Stomach smooth muscle (tissue), 2 donors: ENCODE measurements around the gene PIGU.
"Not testable (repeated sequence)": the region's sequence is repeated elsewhere in the genome, so short reads cannot be mapped to it uniquely, and the experiment has no call there.

ENCODE experiments used
- H3K27ac ChIP-seq: one replicate; pipeline ENCODE4 v1.7.0; 2013; ENCODE audit warnings: mild to moderate bottlenecking, low read length, inconsistent platforms
- H3K27me3 ChIP-seq, 2 donors: one replicate each; pipeline ENCODE4 v1.7.0; 2013; ENCODE audit warnings: low read length in 2 of 2; ENCODE audit not compliant: insufficient read depth in 2 of 2, control insufficient read depth in 1 of 2
- H3K36me3 ChIP-seq, 2 donors: one replicate each; pipeline ENCODE4 v1.7.0; 2013; ENCODE audit warnings: low read length in 2 of 2; ENCODE audit not compliant: control insufficient read depth in 2 of 2, insufficient read depth in 2 of 2
- H3K4me1 ChIP-seq: one replicate; pipeline ENCODE4 v1.7.0; 2013; ENCODE audit warnings: low read length; ENCODE audit not compliant: control insufficient read depth, insufficient read depth
- H3K4me3 ChIP-seq, 2 donors: one replicate each; pipeline ENCODE4 v1.7.0; 2013; ENCODE audit warnings: low read length in 2 of 2
- H3K9ac ChIP-seq, 2 donors: one replicate each; pipeline ENCODE4 v1.7.0; 2013; ENCODE audit warnings: low read length in 2 of 2, mild to moderate bottlenecking in 1 of 2
- H3K9me3 ChIP-seq, 2 donors: one replicate each; pipeline ENCODE4 v1.7.0; 2013; ENCODE audit warnings: low read length in 2 of 2; ENCODE audit not compliant: control insufficient read depth in 2 of 2
- donor health status: healthy.
- donor health status: Pancreatic carcinoma.

Gene PIGU

GRCh38 chr20:34680586-34681175, 3.8 kb upstream of the PIGU start:
- Histone ChIP-seq H3K9ac (no peak overlapping the region), H3K27me3 (no peaks in the 10 kb centered on the region), H3K4me3 (no peak overlapping the region), H3K4me1 (peaks cover 4% of the 10 kb centered on the region), H3K36me3 (no peaks in the 10 kb centered on the region), H3K27ac (no peak overlapping the region), H3K9me3 (no peaks in the 10 kb centered on the region)

- Histone ChIP-seq H3K9me3 (no peaks in the 10 kb centered on the region), H3K4me1 (peaks cover 4% of the 10 kb centered on the region), H3K27ac (no peak overlapping the region), H3K4me3 (peak overlapping the region; percentile 79 to 84), H3K27me3 (no peaks in the 10 kb centered on the region), H3K9ac (peak overlapping the region; percentile 61 to 62), H3K36me3 (no peaks in the 10 kb centered on the region)
Observed at GRCh38 chr20:34675993-34676641, 775 bp downstream of the PIGU start.

- H3K9ac ChIP-seq = no peak overlapping the region
- H3K36me3 ChIP-seq = no peaks in the 10 kb centered on the region
Observed at GRCh38 chr20:34675561-34675960, 1.3 kb downstream of the PIGU start.

DNA sequence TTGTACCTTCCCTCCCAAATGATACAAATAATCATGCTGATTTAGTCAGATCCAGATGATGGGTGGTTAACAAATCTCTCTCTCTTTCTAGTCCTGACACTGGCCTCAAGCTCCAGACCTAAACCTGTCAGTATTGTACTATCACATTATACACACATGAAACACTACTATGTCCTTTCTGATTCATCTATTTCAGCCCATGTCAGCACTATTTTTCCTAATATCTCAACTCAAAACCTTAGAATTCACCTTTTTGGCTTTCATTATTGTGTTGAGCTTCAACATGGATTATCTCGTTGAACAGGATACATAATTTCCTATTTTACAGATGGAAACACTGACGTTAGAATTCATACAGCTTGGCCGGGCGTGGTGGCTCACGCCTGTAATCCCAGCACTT, 3.5 kb downstream of the PIGU start:
- no peak overlapping the region for H3K27ac ChIP-seq
- no peak overlapping the region for H3K4me3 ChIP-seq
- H3K27me3 ChIP-seq = no peaks in the 10 kb centered on the region
- no peak overlapping the region for H3K9ac ChIP-seq
- no peaks in the 10 kb centered on the region for H3K36me3 ChIP-seq
- no peaks in the 10 kb centered on the region for H3K9me3 ChIP-seq
- peaks cover 4% of the 10 kb centered on the region for H3K4me1 ChIP-seq

More at GRCh38 chr20:34675561-34675960, 1.3 kb downstream of the PIGU start:
- no peak overlapping the region for H3K27ac ChIP-seq
- no peaks in the 10 kb centered on the region for H3K9me3 ChIP-seq
- H3K4me1 ChIP-seq = peaks cover 4% of the 10 kb centered on the region
- no peaks in the 10 kb centered on the region for H3K27me3 ChIP-seq
- no peak overlapping the region for H3K4me3 ChIP-seq

DNA sequence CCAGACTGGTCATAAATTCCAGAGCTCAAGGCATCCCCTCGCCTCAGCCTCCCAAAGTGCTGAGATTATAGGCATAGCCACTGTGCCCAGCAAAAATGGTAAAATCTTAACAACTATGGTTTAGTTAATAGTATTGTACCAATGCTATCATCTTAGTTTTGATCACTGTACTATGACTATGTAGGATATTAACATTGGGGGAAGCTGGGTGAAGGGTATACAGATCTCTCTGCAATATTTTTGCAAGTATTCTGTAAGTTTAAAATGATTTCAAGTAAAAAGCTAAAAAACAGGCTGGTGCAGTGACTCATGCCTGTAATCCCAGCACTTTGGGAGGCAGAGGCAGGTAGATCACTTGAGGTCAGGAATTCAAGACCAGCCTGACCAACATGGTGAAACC, 7.8 kb downstream of the PIGU start:
- Histone ChIP-seq H3K36me3 (no peaks in the 10 kb centered on the region), H3K27me3 (no peaks in the 10 kb centered on the region), H3K9me3 (no peaks in the 10 kb centered on the region), H3K9ac (no peak overlapping the region), H3K4me3 (no peak overlapping the region), H3K27ac (no peak overlapping the region), H3K4me1 (no peaks in the 10 kb centered on the region)

DNA sequence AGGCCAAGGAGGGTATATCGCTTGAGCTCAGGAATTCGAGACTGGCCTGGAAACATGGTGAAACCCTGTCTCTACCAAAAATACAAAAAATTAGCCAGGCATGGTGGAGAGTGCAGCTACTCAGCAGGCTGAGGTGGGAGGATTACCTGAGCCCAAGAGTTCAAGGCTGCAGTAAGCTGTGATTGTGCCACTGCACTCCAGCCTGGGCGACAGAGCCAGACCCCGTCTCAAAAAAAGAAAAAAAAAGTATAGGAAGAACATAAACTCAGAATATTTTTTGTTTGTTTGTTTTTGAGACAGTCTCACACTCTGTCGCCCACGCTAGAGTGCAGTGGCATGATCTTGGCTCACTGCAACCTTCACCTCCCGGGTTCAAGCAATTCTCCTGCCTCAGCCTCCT, 12.1 kb downstream of the PIGU start:
- not testable (repeated sequence) for H3K27ac ChIP-seq, H3K9ac ChIP-seq, H3K36me3 ChIP-seq, H3K9me3 ChIP-seq, H3K4me3 ChIP-seq, H3K27me3 ChIP-seq, H3K4me1 ChIP-seq

- Histone ChIP-seq H3K9me3 (no peaks in the 10 kb centered on the region), H3K9ac (no peak overlapping the region), H3K36me3 (peaks cover 0 to 2% of the 10 kb centered on the region in 2 donors), H3K27me3 (no peaks in the 10 kb centered on the region), H3K4me3 (no peak overlapping the region), H3K4me1 (no peaks in the 10 kb centered on the region), H3K27ac (no peak overlapping the region)
Observed at GRCh38 chr20:34663213-34663943, 13.5 kb downstream of the PIGU start.

DNA sequence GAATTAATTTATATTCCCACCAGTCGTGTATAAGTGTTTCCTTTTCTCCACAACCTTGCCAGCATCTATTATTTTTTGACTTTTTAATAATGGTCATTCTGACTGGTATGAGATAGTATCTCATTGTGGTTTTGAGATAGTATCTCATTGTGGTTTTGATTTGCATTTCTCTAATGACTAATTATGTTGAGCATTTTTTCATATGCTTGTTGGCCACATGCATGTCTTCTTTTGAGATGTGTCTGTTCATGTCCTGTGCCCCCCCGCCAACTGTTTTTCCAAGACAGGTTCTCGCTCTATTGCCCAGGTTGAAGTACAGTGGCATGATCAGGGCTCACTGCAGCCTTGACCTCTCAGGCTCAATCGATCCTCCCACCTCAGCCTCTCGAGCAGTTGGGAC, 15.1 kb downstream of the PIGU start:
- not testable (repeated sequence) for H3K4me3 ChIP-seq

DNA sequence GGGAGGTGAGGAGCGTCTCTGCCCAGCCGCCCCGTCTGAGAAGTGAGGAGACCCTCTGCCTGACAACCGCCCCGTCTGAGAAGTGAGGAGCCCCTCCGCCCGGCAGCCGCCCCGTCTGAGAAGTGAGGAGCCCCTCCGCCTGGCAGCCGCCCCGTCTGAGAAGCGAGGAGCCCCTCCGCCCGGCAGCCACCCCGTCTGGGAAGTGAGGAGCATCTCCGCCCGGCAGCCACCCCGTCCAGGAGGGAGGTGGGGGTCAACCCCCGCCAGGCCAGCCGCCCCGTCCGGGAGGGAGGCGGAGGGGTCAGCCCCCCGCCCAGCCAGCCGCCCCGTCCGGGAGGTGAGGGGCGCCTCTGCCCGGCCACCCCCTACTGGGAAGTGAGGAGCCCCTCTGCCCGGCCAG, 18.2 kb downstream of the PIGU start:
- not testable (repeated sequence) for H3K4me3 ChIP-seq, H3K36me3 ChIP-seq, H3K4me1 ChIP-seq, H3K9ac ChIP-seq, H3K27ac ChIP-seq, H3K9me3 ChIP-seq, H3K27me3 ChIP-seq

More for the DNA sequence above, 15.1 kb downstream of the PIGU start:
- not testable (repeated sequence) for H3K27ac ChIP-seq, H3K9me3 ChIP-seq, H3K4me1 ChIP-seq, H3K36me3 ChIP-seq, H3K9ac ChIP-seq, H3K27me3 ChIP-seq

DNA sequence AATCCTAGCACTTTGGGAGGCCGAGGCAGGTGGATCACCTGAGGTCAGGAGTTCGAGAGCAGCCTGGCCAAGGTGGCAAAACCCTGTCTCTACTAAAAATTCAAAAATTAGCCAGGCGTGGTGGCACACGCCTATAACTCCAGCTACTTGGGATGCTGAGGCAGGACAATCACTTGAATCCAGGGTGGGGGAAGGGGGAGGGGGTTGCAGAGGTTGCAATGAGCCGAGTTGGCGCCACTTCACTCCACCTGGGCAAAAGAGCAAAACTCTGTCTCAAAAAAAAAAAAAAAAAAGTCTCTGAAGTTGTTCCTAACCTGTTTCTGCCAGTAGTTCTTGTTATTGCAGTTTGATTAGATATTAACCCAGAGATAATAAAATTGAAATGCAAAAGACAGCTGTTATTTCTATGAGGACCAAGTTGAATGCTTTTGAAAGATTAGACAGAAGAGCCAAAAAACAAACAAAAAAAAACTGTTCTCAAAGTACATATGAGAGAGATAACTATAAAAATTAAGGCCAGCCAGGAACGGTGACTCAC, 22.6 kb downstream of the PIGU start:
- no peak overlapping the region for H3K27ac ChIP-seq
- H3K27me3 ChIP-seq = no peaks in the 10 kb centered on the region
- peaks cover 0 to 3% of the 10 kb centered on the region in 2 donors for H3K36me3 ChIP-seq
- H3K4me3 ChIP-seq = no peak overlapping the region
- H3K4me1 ChIP-seq = no peaks in the 10 kb centered on the region
- no peaks in the 10 kb centered on the region for H3K9me3 ChIP-seq
- H3K9ac ChIP-seq = no peak overlapping the region

GRCh38 chr20:34651200-34651599, 25.7 kb downstream of the PIGU start:
- H3K27ac ChIP-seq = no peak overlapping the region
- no peaks in the 10 kb centered on the region for H3K4me1 ChIP-seq
- H3K27me3 ChIP-seq = no peaks in the 10 kb centered on the region
- peaks cover 0 to 3% of the 10 kb centered on the region in 2 donors for H3K36me3 ChIP-seq
- no peaks in the 10 kb centered on the region for H3K9me3 ChIP-seq
- H3K4me3 ChIP-seq = no peak overlapping the region
- H3K9ac ChIP-seq = no peak overlapping the region
